ENCODE data around the gene CASQ1.

CASQ1 gene

GRCh38 chr1:160211046-160211790 is 20.8 kb downstream of the CASQ1 start:
- no peak overlapping the region for H3K4me3 ChIP-seq (ENCODE audit: low read depth, low read length)
- DNase-seq (ENCODE audit: low read depth): no peak
- TF ChIP-seq, protein P1, sequence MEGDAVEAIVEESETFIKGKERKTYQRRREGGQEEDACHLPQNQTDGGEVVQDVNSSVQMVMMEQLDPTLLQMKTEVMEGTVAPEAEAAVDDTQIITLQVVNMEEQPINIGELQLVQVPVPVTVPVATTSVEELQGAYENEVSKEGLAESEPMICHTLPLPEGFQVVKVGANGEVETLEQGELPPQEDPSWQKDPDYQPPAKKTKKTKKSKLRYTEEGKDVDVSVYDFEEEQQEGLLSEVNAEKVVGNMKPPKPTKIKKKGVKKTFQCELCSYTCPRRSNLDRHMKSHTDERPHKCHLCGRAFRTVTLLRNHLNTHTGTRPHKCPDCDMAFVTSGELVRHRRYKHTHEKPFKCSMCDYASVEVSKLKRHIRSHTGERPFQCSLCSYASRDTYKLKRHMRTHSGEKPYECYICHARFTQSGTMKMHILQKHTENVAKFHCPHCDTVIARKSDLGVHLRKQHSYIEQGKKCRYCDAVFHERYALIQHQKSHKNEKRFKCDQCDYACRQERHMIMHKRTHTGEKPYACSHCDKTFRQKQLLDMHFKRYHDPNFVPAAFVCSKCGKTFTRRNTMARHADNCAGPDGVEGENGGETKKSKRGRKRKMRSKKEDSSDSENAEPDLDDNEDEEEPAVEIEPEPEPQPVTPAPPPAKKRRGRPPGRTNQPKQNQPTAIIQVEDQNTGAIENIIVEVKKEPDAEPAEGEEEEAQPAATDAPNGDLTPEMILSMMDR (conservative IDR thresholded peaks at IDR 0.05; ENCODE audit: low read depth, low read length): no peak

GRCh38 chr1:160214481-160215140 is 24.2 kb downstream of the CASQ1 start:
- H3K4me3 ChIP-seq (ENCODE audit: low read depth, low read length): no peak overlapping the region
- TF ChIP-seq, protein P1 (conservative IDR thresholded peaks at IDR 0.05; ENCODE audit: low read depth, low read length): no peak

GRCh38 chr1:160216301-160216700 is 25.9 kb downstream of the CASQ1 start:
- TF ChIP-seq, protein P1 (conservative IDR thresholded peaks at IDR 0.05; ENCODE audit: low read depth, low read length): no peak

More at GRCh38 chr1:160214481-160215140, 24.2 kb downstream of the CASQ1 start:
- DNase-seq (ENCODE audit: low read depth): no peak

GRCh38 chr1:160217481-160218051 is 27.2 kb downstream of the CASQ1 start:
- TF ChIP-seq, protein P1 (conservative IDR thresholded peaks at IDR 0.05; ENCODE audit: low read depth, low read length): no peak
- no peak overlapping the region for H3K4me3 ChIP-seq (ENCODE audit: low read depth, low read length)
- DNase-seq (ENCODE audit: low read depth): no peak

More at GRCh38 chr1:160216301-160216700, 25.9 kb downstream of the CASQ1 start:
- no peak for DNase-seq (ENCODE audit: low read depth)
- no peak overlapping the region for H3K4me3 ChIP-seq (ENCODE audit: low read depth, low read length)

- no peak overlapping the region for H3K4me3 ChIP-seq (ENCODE audit: low read depth, low read length)
- TF ChIP-seq, protein P1 (conservative IDR thresholded peaks at IDR 0.05; ENCODE audit: low read depth, low read length): peak; percentile 73
- peak; percentile 82 for DNase-seq (ENCODE audit: low read depth)
Observed at GRCh38 chr1:160219062-160219929, 28.9 kb downstream of the CASQ1 start.

GRCh38 chr1:160220301-160220700 is 29.9 kb downstream of the CASQ1 start:
- no peak overlapping the region for H3K4me3 ChIP-seq (ENCODE audit: low read depth, low read length)
- DNase-seq (ENCODE audit: low read depth): no peak
- TF ChIP-seq, protein P1 (conservative IDR thresholded peaks at IDR 0.05; ENCODE audit: low read depth, low read length): no peak
